Measurements from ENCODE around the gene EARS2.

GRCh38 chr16:23530062-23530461, 27.1 kb downstream of the EARS2 start:
- TF ChIP-seq TAF1 (IDR thresholded peaks at IDR 0.05; ENCODE audit: low read depth) (no peak), CTCF (IDR thresholded peaks at IDR 0.05; ENCODE audit: poor library complexity, severe bottlenecking) (no peak), EZH2 (IDR thresholded peaks at IDR 0.05; ENCODE audit: borderline replicate concordance, insufficient read depth, low read length, poor library complexity, severe bottlenecking) (no peak), POLR2AphosphoS5 (IDR thresholded peaks at IDR 0.05) (no peak), REST (IDR thresholded peaks at IDR 0.05; ENCODE audit: borderline replicate concordance) (no peak), EP300 (conservative IDR thresholded peaks at IDR 0.05; ENCODE audit: poor library complexity, severe bottlenecking) (no peak), MXI1 (conservative IDR thresholded peaks at IDR 0.05; ENCODE audit: poor library complexity, severe bottlenecking) (no peak), RAD21 (conservative IDR thresholded peaks at IDR 0.05) (no peak)
